Astrocyte (in vitro differentiated cells and primary cell): ENCODE results near the gene ATP2C1. TPM values are rescaled to one million over a fixed set of nuclear protein-coding genes. Genes with fewer than 3 reads are reported as not detected.

Experiments
- DNase-seq: peaks from one replicate; pipeline ENCODE4 v3.0.0-alpha.2; 2010; ENCODE audit warnings: low read depth
- FAIRE-seq: peaks from 2 replicates; lab custom pipeline; 2011; peaks lifted over from hg19 to GRCh38; lab: Jason Lieb, UNC
- H2AFZ ChIP-seq: 2 replicates; pipeline ENCODE4 v1.6.0; 2012; ENCODE audit warnings: low read depth, low read length, inconsistent platforms
- H3K27ac ChIP-seq: 2 replicates; pipeline ENCODE4 v1.5.1; 2011; ENCODE audit warnings: low read depth, low read length, inconsistent platforms
- H3K27me3 ChIP-seq: 2 replicates; pipeline ENCODE4 v1.6.0; 2011; ENCODE audit warnings: low read length, inconsistent platforms; ENCODE audit not compliant: insufficient read depth
- H3K36me3 ChIP-seq: 2 replicates; pipeline ENCODE4 v1.5.1; 2011; ENCODE audit warnings: low read length, inconsistent platforms; ENCODE audit not compliant: insufficient read depth
- H3K4me1 ChIP-seq: 2 replicates; pipeline ENCODE4 v1.5.1; 2011; ENCODE audit warnings: low read length, inconsistent platforms; ENCODE audit not compliant: insufficient read depth
- H3K4me2 ChIP-seq: 2 replicates; pipeline ENCODE4 v1.6.0; 2012; ENCODE audit warnings: low read length, inconsistent platforms
- H3K4me3 ChIP-seq: 2 replicates; pipeline ENCODE4 v1.5.1; 2011; ENCODE audit warnings: low read depth, mild to moderate bottlenecking, low read length, inconsistent platforms; ENCODE audit not compliant: insufficient read depth
- H3K79me2 ChIP-seq: 2 replicates; pipeline ENCODE4 v1.6.0; 2012; ENCODE audit warnings: mild to moderate bottlenecking, low read length, inconsistent platforms; ENCODE audit not compliant: insufficient read depth
- H3K9ac ChIP-seq: 2 replicates; pipeline ENCODE4 v1.6.0; 2012; ENCODE audit warnings: mild to moderate bottlenecking, low read length, inconsistent platforms
- H3K9me3 ChIP-seq: 2 replicates; pipeline ENCODE4 v1.5.1; 2012; ENCODE audit warnings: low read depth, mild to moderate bottlenecking, low read length, inconsistent platforms; ENCODE audit not compliant: insufficient read depth
- H4K20me1 ChIP-seq: 2 replicates; pipeline ENCODE4 v1.6.0; 2012; ENCODE audit warnings: low read length, inconsistent platforms; ENCODE audit not compliant: insufficient read depth
- H3K27ac Mint-ChIP-seq: one replicate; pipeline ENCODE4 v1.8.0; 2021; ENCODE audit warnings: mild to moderate bottlenecking, mixed read lengths; ENCODE audit not compliant: unreplicated experiment
- H3K27me3 Mint-ChIP-seq: one replicate; pipeline ENCODE4 v1.8.0; 2021; ENCODE audit warnings: low read depth, mixed read lengths; ENCODE audit not compliant: unreplicated experiment
- H3K36me3 Mint-ChIP-seq: one replicate; pipeline ENCODE4 v1.8.0; 2021; ENCODE audit warnings: low read depth, mixed read lengths; ENCODE audit not compliant: unreplicated experiment
- H3K4me1 Mint-ChIP-seq: one replicate; pipeline ENCODE4 v1.8.0; 2021; ENCODE audit warnings: low read depth, mixed read lengths; ENCODE audit not compliant: unreplicated experiment
- H3K4me3 Mint-ChIP-seq: one replicate; pipeline ENCODE4 v1.8.0; 2021; ENCODE audit warnings: mild to moderate bottlenecking, moderate library complexity, mixed read lengths; ENCODE audit not compliant: unreplicated experiment
- H3K9me3 Mint-ChIP-seq: one replicate; pipeline ENCODE4 v1.8.0; 2021; ENCODE audit warnings: mild to moderate bottlenecking, mixed read lengths; ENCODE audit not compliant: unreplicated experiment
- CTCF ChIP-seq: IDR thresholded peaks from 2 replicates; pipeline ENCODE4 v1.5.1; 2011; ENCODE audit warnings: low read depth, mild to moderate bottlenecking, inconsistent platforms, low read length, moderate library complexity; ENCODE audit not compliant: insufficient read depth
- EZH2 ChIP-seq: IDR thresholded peaks from 2 replicates; pipeline ENCODE4 v1.6.1; 2012; ENCODE audit warnings: mild to moderate bottlenecking, low read length, inconsistent platforms; ENCODE audit not compliant: insufficient read depth
- total RNA-seq: library from RNA; stranded (reverse); gene quantifications from 2 replicates; pipeline ENCODE4 v1.2.1, GENCODE V29; 2021

The ATP2C1 gene
- total RNA-seq, 1 donor from 2014 or later, result 132 TPM

GRCh38 chr3:130895690-130896488, 2.0 kb downstream of the ATP2C1 start:
- peaks cover 12% of the 10 kb centered on the region for H3K4me1 ChIP-seq
- no peak for FAIRE-seq
- H3K79me2 ChIP-seq, result peaks cover 69% of the 10 kb centered on the region
- peak overlapping the region; percentile 96 for H3K4me3 Mint-ChIP-seq
- H3K9me3 Mint-ChIP-seq, result no peaks in the 10 kb centered on the region
- TF ChIP-seq CTCF (no peak), EZH2 (no peak)
- no peaks in the 10 kb centered on the region for H3K36me3 Mint-ChIP-seq
- peak overlapping the region; percentile 4 for H3K27ac Mint-ChIP-seq
- H4K20me1 ChIP-seq, result peaks cover 57% of the 10 kb centered on the region
- no peaks in the 10 kb centered on the region for H3K27me3 ChIP-seq
- H3K9me3 ChIP-seq, result no peaks in the 10 kb centered on the region
- H3K27ac ChIP-seq, result peak overlapping the region; percentile 9
- peak overlapping the region; percentile 98 for H3K9ac ChIP-seq
- no peaks in the 10 kb centered on the region for H3K27me3 Mint-ChIP-seq
- H3K4me1 Mint-ChIP-seq, result peaks cover 25% of the 10 kb centered on the region
- H3K4me3 ChIP-seq, result peak overlapping the region; percentile 88
- no peaks in the 10 kb centered on the region for H3K36me3 ChIP-seq
- H2AFZ ChIP-seq, result no peak overlapping the region
- H3K4me2 ChIP-seq, result peak overlapping the region; percentile 85
- DNase-seq, result no peak

GRCh38 chr3:130897316-130897715, 3.4 kb downstream of the ATP2C1 start:
- H3K4me3 Mint-ChIP-seq, result peak overlapping the region; percentile 96

More at GRCh38 chr3:130897316-130897715, 3.4 kb downstream of the ATP2C1 start:
- H3K36me3 ChIP-seq, result no peaks in the 10 kb centered on the region
- H3K27me3 Mint-ChIP-seq, result no peaks in the 10 kb centered on the region
- peaks cover 83% of the 10 kb centered on the region for H3K79me2 ChIP-seq
- H3K9ac ChIP-seq, result no peak overlapping the region
- DNase-seq (peak; percentile 13), FAIRE-seq (no peak)
- peaks cover 72% of the 10 kb centered on the region for H4K20me1 ChIP-seq
- no peaks in the 10 kb centered on the region for H3K36me3 Mint-ChIP-seq
- peak overlapping the region; percentile 85 for H3K4me2 ChIP-seq
- H3K9me3 Mint-ChIP-seq, result no peaks in the 10 kb centered on the region
- H3K9me3 ChIP-seq, result no peaks in the 10 kb centered on the region
- H3K27ac Mint-ChIP-seq, result no peak overlapping the region
- H3K27me3 ChIP-seq, result no peaks in the 10 kb centered on the region
- H3K4me1 Mint-ChIP-seq, result peaks cover 35% of the 10 kb centered on the region
- peak overlapping the region; percentile 15 for H3K4me3 ChIP-seq
- peaks cover 18% of the 10 kb centered on the region for H3K4me1 ChIP-seq
- TF ChIP-seq EZH2, result no peak
- TF ChIP-seq CTCF, result no peak
- no peak overlapping the region for H3K27ac ChIP-seq
- no peak overlapping the region for H2AFZ ChIP-seq
